Endodermal cell (in vitro differentiated cells): Measurements from ENCODE around the gene ZNF417. TPM values are rescaled to one million over a fixed set of nuclear protein-coding genes. Genes with fewer than 3 reads are reported as not detected.

Experiments
- DNase-seq: peaks from one replicate; pipeline ENCODE4 v3.0.0-alpha.2; 2017
- H3K27ac ChIP-seq: 2 replicates; pipeline ENCODE4 v1.5.1; 2013; ENCODE audit warnings: mild to moderate bottlenecking, low read depth, low read length, moderate library complexity
- H3K27me3 ChIP-seq: 2 replicates; pipeline ENCODE4 v1.6.1; 2013; ENCODE audit warnings: mild to moderate bottlenecking, low read length, moderate library complexity; ENCODE audit not compliant: insufficient read depth, control insufficient read depth, poor library complexity, severe bottlenecking
- H3K36me3 ChIP-seq: 2 replicates; pipeline ENCODE4 v1.7.0; 2013; ENCODE audit warnings: mild to moderate bottlenecking, low read length, moderate library complexity; ENCODE audit not compliant: control insufficient read depth, insufficient read depth
- H3K4me1 ChIP-seq: one replicate; pipeline ENCODE4 v1.7.0; 2013; ENCODE audit warnings: low read length; ENCODE audit not compliant: control insufficient read depth, insufficient read depth
- H3K4me3 ChIP-seq: 2 replicates; pipeline ENCODE4 v1.5.1; 2013; ENCODE audit warnings: mild to moderate bottlenecking, low read length, moderate library complexity
- H3K9ac ChIP-seq: 2 replicates; pipeline ENCODE4 v1.6.1; 2013; ENCODE audit warnings: mild to moderate bottlenecking, low read length, moderate library complexity; ENCODE audit not compliant: poor library complexity, severe bottlenecking; ENCODE audit errors: extremely low read depth
- H3K9me3 ChIP-seq: 2 replicates; pipeline ENCODE4 v1.6.1; 2013; ENCODE audit warnings: mild to moderate bottlenecking, low read length, moderate library complexity; ENCODE audit not compliant: control insufficient read depth
- H3K27ac Mint-ChIP-seq: 2 replicates; pipeline ENCODE4 v1.8.0; 2020; ENCODE audit warnings: mixed read lengths
- H3K27me3 Mint-ChIP-seq: 2 replicates; pipeline ENCODE4 v1.8.0; 2021; ENCODE audit warnings: mild to moderate bottlenecking, mixed read lengths; ENCODE audit not compliant: insufficient read depth
- H3K36me3 Mint-ChIP-seq: 2 replicates; pipeline ENCODE4 v1.8.0; 2020; ENCODE audit warnings: low read depth, mixed read lengths
- H3K4me1 Mint-ChIP-seq: 2 replicates; pipeline ENCODE4 v1.8.0; 2020; ENCODE audit warnings: mixed read lengths
- H3K4me3 Mint-ChIP-seq: 2 replicates; pipeline ENCODE4 v1.8.0; 2020; ENCODE audit warnings: mild to moderate bottlenecking, moderate library complexity, mixed read lengths
- H3K9me3 Mint-ChIP-seq: 2 replicates; pipeline ENCODE4 v1.8.0; 2020; ENCODE audit warnings: mild to moderate bottlenecking, mixed read lengths
- WGBS, 2 experiments: methylation state at CpG; one replicate each; pipeline versions ENCODE4 v1.1.5 to v1.1.7; 2013; ENCODE audit warnings: missing lambda C conversion rate in 2 of 2, mixed read lengths in 1 of 2; ENCODE audit not compliant: insufficient coverage in 1 of 2, insufficient read length in 1 of 2; 5-methylcytosine and 5-hydroxymethylcytosine counted together
- total RNA-seq, 2 donors: library from RNA; stranded (reverse); fragmentation: NEBNext Ultra II Directional in 1 of 2; extraction: Animal tissue kit (Norgen Biotek cat#: 25700) in 1 of 2; gene quantifications; 2 replicates in 1 of 2; 3 replicates in 1 of 2; pipeline ENCODE4 v1.2.1, GENCODE V29; 2021
- TF ChIP-seq, protein P1 (sequence below): fragments of 200-600 bp; sonication (generic); conservative IDR thresholded peaks from 2 replicates; pipeline ENCODE4 v1.5.0; 2021; ENCODE audit warnings: antibody characterized with exemption, mild to moderate bottlenecking

Gene ZNF417
- total RNA-seq, 2 donors from 2014 or later, result 16.5 to 30.9 TPM

DNA sequence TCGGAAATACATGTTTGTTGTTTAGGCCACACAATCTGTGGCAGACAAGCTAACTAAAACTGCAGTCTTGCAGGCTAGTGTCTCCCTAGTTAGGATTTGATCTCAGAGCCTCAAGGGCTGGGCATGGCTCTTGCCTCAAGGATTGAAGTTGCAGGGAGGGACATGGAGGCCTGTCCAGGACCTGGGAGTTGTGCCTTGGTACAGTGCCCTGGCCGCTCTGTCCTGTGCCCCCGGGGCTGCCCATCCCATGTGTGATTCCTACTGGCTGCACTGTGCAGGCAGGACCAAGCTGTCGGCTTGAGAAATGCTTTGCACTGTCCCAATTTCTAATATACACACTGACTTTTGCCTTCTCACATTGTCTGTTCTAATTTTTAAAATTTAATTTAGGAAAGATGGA lies 38.6 kb upstream of the ZNF417 start:
- Mint-ChIP-seq H3K9me3 (peaks cover 74% of the 10 kb centered on the region), H3K4me1 (no peaks in the 10 kb centered on the region)
- no peak overlapping the region for H3K27ac ChIP-seq

DNA sequence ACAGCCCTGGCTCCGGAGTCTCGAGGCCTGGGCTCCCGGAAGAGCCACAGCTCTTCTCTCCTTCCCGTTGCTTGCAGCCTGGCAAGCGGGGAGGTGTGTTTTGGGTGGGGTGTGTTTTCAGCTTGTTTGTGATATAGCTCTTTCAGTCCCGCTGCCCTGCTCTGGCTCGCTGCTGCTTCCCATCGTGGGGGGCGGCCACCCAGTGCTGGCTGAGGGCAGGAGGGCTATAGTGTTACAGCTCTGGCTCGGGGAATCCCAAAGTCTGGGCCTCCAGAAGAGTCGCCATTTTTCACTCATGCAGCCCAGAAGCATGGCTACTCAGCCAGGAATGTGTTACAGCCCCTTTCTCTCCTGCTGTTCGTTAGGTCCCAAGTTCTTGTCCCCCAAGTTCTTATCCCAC lies 33.3 kb upstream of the ZNF417 start:
- Mint-ChIP-seq H3K36me3 (peaks cover 11% of the 10 kb centered on the region), H3K27ac (no peak overlapping the region), H3K4me3 (no peak overlapping the region), H3K9me3 (peaks cover 65% of the 10 kb centered on the region), H3K4me1 (peaks cover 9% of the 10 kb centered on the region), H3K27me3 (peaks cover 19% of the 10 kb centered on the region)
- WGBS, 2 experiments, result 86 to 94% methylated on average over 6 to 12 of the region's 12 CpGs
- no peak for DNase-seq
- no peak overlapping the region for H3K27ac ChIP-seq
- H3K36me3 ChIP-seq, result peaks cover 7% of the 10 kb centered on the region
- H3K27me3 ChIP-seq, result no peaks in the 10 kb centered on the region
- TF ChIP-seq, protein P1, sequence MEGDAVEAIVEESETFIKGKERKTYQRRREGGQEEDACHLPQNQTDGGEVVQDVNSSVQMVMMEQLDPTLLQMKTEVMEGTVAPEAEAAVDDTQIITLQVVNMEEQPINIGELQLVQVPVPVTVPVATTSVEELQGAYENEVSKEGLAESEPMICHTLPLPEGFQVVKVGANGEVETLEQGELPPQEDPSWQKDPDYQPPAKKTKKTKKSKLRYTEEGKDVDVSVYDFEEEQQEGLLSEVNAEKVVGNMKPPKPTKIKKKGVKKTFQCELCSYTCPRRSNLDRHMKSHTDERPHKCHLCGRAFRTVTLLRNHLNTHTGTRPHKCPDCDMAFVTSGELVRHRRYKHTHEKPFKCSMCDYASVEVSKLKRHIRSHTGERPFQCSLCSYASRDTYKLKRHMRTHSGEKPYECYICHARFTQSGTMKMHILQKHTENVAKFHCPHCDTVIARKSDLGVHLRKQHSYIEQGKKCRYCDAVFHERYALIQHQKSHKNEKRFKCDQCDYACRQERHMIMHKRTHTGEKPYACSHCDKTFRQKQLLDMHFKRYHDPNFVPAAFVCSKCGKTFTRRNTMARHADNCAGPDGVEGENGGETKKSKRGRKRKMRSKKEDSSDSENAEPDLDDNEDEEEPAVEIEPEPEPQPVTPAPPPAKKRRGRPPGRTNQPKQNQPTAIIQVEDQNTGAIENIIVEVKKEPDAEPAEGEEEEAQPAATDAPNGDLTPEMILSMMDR, result no peak
- no peak overlapping the region for H3K9ac ChIP-seq
- H3K4me1 ChIP-seq, result no peaks in the 10 kb centered on the region
- peaks cover 22% of the 10 kb centered on the region for H3K9me3 ChIP-seq
- no peak overlapping the region for H3K4me3 ChIP-seq

More for the DNA sequence above, 38.6 kb upstream of the ZNF417 start:
- Histone ChIP-seq H3K9me3 (peaks cover 38% of the 10 kb centered on the region), H3K4me1 (no peaks in the 10 kb centered on the region), H3K4me3 (no peak overlapping the region), H3K27me3 (no peaks in the 10 kb centered on the region), H3K9ac (no peak overlapping the region), H3K36me3 (no peaks in the 10 kb centered on the region)
- H3K27ac Mint-ChIP-seq, result no peak overlapping the region
- no peaks in the 10 kb centered on the region for H3K36me3 Mint-ChIP-seq
- WGBS, 2 experiments, result 67 to 80% methylated on average over 1 to 4 of the region's 4 CpGs
- H3K27me3 Mint-ChIP-seq, result peaks cover 18% of the 10 kb centered on the region
- no peak for DNase-seq
- H3K4me3 Mint-ChIP-seq, result no peak overlapping the region
- TF ChIP-seq, protein P1, result no peak

DNA sequence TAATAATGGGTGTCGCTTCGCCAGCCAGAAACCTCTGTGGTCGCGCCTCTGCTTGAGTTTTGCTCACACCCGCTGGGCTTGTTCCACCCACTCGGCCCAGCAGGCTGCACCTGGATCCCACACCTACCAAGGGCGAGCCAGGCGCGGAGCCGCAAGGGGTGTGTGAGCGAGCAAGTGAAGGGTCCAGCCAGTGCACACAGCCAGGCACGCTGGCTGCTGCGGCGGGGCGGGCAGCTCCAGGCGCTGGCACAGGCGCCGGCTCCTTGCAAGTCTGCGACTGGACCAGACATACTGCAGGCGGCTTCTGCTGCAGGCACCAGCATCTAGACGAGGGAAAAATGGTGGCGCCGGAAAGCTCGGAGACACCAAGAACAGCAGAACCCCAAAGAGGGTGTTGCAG lies 32.9 kb upstream of the ZNF417 start:
- H3K27ac ChIP-seq, result no peak overlapping the region
- H3K9me3 ChIP-seq, result peaks cover 24% of the 10 kb centered on the region
- peaks cover 16% of the 10 kb centered on the region for H3K27me3 Mint-ChIP-seq
- H3K27ac Mint-ChIP-seq, result no peak overlapping the region
- H3K4me1 ChIP-seq, result no peaks in the 10 kb centered on the region
- no peak overlapping the region for H3K9ac ChIP-seq
- H3K4me3 Mint-ChIP-seq, result no peak overlapping the region
- H3K36me3 ChIP-seq, result peaks cover 11% of the 10 kb centered on the region
- peaks cover 65% of the 10 kb centered on the region for H3K9me3 Mint-ChIP-seq
- H3K27me3 ChIP-seq, result no peaks in the 10 kb centered on the region
- no peak for DNase-seq
- H3K4me3 ChIP-seq, result no peak overlapping the region
- TF ChIP-seq, protein P1, result no peak
- H3K36me3 Mint-ChIP-seq, result peaks cover 15% of the 10 kb centered on the region
- H3K4me1 Mint-ChIP-seq, result peaks cover 9% of the 10 kb centered on the region
- WGBS, 2 experiments, result 95 to 96% methylated on average over 8 to 24 of the region's 24 CpGs
